GM21576 (cell line): ENCODE results near the gene DET1.

Source experiments
- ATAC-seq: cut with Tn5 transposase; IDR thresholded peaks from one replicate; pipeline ENCODE4 v1.9.1; 2021; ENCODE audit warnings: mild to moderate bottlenecking, moderate library complexity; ENCODE audit not compliant: unreplicated experiment

Gene DET1

DNA sequence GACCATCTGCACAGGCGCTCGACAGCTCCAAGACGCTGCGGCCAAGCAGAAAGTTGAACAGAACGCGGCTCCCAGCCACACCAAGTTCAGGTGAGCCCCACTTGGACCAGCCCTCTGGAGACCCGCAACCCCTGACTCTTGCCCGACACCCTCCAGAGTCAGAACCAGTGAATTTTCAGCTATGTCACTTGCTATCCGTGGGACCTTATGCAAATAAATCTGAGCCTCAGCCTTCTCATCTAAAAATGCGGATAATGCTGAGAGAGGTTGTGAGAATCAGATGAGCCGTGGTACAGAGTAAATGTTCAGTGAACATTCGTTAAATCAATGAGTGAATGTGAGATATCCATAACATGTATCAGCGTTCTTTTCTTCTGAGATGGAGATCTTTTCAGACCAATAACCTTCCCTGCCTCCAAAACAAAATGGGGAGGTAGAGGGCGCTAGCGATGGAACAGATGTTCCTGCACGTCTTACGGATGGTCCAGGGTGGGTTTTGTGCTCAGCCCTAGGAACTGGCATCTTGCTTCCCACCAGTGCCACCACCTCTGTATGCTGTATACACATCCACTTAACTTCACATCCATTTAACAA is 78.4 kb downstream of the DET1 start:
- no peak for ATAC-seq

DNA sequence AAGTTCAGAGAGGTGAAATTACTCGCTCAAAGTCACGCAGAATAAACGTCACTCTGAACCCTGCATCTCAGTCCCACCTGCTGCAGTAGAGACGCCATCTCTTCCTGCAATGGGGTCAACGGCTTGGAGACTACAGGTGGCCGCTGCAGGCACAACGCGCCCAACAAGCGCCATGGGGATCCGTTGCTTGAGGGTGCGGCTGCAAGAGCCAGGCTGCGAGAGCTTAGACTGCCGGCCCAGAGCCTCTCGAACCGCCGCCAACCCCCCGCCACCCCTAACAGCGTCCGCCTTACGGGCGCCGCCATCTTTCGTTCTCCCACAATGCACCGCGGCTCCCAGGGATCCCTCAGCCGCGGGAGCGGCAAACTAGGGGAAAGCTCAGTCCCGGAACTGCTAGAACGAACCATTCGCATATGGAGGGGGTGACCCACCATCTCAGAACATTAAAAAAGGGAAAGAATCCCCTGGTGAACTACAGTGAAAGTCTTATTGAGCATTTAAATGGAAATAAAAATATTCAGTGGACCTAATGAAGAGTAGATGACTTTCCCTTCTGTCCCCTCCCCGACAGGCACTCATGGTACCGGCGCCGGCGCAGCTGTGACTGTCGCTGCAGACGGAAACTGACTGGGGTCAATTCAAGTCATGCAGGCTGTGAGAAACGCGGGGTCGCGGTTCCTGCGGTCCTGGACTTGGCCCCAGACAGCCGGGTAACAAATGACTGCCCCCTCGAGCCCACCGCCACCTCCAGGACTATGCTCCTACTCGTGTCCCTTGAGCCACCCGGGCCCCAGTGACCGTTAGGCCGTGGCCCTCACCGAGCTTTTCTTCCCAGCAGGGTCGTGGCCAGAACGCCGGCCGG is 79.2 kb downstream of the DET1 start, which contains the start of the genes MRPL46 and MRPS11:
Gene MRPL46 (minus strand): TSS at position 316 of the 862 bp plus-strand sequence. CDS start 11 bp downstream, at position 305.
Gene MRPS11 (plus strand): TSS at position 636 of the 862 bp plus-strand sequence. CDS start 10 bp downstream, at position 646.
- ATAC-seq, result peak; percentile 85

DNA sequence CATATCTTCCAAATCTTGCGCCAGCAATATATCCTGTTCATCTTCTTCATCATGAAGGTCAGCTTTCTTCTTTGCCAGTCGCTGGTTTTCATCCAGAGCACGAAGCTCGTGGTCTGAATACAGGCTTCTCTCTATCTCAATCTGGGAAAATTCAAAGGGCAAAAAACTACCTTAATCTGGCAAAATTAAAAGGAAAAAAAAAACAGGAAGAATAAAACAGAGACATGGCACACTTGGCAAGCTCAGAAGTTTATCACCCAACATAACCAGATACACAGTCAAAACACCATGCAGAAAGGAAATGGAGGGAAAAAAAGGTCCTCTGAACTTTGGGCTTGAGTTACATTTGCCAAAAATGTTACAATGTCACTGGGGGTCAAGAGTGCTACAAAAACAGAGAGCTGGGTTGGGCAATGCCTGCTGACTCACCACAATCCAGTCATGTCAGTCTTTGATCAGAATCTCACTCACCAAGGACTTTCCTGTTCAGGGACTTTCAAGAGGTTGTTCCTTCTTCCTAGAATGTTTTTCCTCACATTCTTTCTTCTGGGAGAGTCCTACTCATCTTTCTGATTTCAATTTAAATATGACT is 80.8 kb downstream of the DET1 start:
- ATAC-seq, result no peak

DNA sequence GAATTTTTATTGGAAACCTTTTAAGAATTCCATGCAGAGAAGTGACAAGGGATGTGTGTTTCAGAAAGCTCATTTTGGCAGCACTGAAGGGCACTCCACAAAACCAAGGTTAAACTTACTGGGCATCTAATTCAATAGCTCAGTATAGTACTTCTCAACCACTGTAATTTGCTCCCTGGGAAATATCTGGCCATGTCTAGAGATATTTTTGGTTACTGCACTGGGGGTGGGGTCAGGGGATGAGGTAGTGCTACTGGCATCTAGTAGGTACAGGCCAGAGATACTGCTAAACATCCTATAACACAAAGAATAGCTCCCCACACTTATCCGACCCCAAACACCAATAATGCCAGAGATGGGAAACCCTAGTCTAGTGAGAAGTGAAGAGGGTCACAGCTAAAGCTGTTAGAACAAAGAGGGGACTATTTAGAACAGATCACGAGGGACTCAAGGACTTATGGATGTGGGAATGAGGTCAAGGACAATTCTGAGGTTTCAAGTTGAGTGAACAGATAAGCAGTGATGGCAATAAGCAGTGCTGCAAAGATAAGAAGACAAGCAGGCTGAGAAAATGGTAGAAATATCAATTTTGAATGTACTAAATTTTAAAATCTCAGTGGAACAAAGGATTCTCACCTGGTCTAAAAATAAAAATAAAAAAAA is 82.5 kb downstream of the DET1 start:
- ATAC-seq, result no peak
